SK-N-SH treated with all-trans-retinoic acid at 6 μM for 48 hours (cell line): ENCODE results near the gene ZFHX3.

Source experiments
- ARNTL ChIP-seq: fragments of 450-650 bp; formaldehyde crosslinking; IDR thresholded peaks from 2 replicates; pipeline ENCODE4 v1.5.0; 2020; ENCODE audit warnings: low read depth, mild to moderate bottlenecking, moderate library complexity, borderline replicate concordance
- ZFP3 ChIP-seq: fragments of 250-450 bp; sonication (Bioruptor Pico); IDR thresholded peaks from 2 replicates; pipeline ENCODE4 v1.5.0; 2020; ENCODE audit warnings: mild to moderate bottlenecking, moderate library complexity
- ZFP30 ChIP-seq: fragments of 450-650 bp; formaldehyde crosslinking; IDR thresholded peaks from 2 replicates; pipeline ENCODE4 v1.5.0; 2022; ENCODE audit warnings: mild to moderate bottlenecking, moderate library complexity
- ZNF565 ChIP-seq: fragments of 450-650 bp; formaldehyde crosslinking; conservative IDR thresholded peaks from 2 replicates; pipeline ENCODE4 v1.5.0; 2020; ENCODE audit warnings: low read depth, mild to moderate bottlenecking, moderate library complexity
- ZNF70 ChIP-seq: fragments of 450-650 bp; formaldehyde crosslinking; IDR thresholded peaks from 2 replicates; pipeline ENCODE4 v1.5.0; 2020; ENCODE audit warnings: mild to moderate bottlenecking, moderate library complexity
- ZNF8 ChIP-seq: fragments of 450-650 bp; formaldehyde crosslinking; IDR thresholded peaks from 2 replicates; pipeline ENCODE4 v1.5.0; 2020; ENCODE audit warnings: mild to moderate bottlenecking, moderate library complexity

GRCh38 chr16:73054498-73054812, 6.5 kb upstream of the ZFHX3 start:
- TF ChIP-seq ZFP30 (CRISPR knock-in tag): no peak
- TF ChIP-seq ARNTL (CRISPR knock-in tag): no peak
- TF ChIP-seq ZNF70 (CRISPR knock-in tag): no peak
- TF ChIP-seq ZNF8 (CRISPR knock-in tag): no peak
- TF ChIP-seq ZNF565 (CRISPR knock-in tag): no peak
- no peak for TF ChIP-seq ZFP3 (CRISPR knock-in tag)
